Measurements from ENCODE around the gene REV3L. TPM values are rescaled to one million over a fixed set of nuclear protein-coding genes. Genes with fewer than 3 reads are reported as not detected.

REV3L gene
- total RNA-seq, 1 donor from 2014 or later, result 93.9 TPM

Other genes starting within 250 kb of the REV3L start
- gene TRAF3IP2, start 122.7 kb upstream of the REV3L start, total RNA-seq, result 2.2 TPM

Measured in temporal lobe (tissue), 1 donor.